GM12892 (cell line): Measurements from ENCODE around the gene ESD.

ENCODE experiments used
- POLR2A ChIP-seq: IDR thresholded peaks from 2 replicates; pipeline ENCODE4 v1.6.1; 2011; ENCODE audit warnings: low read depth, low read length, control low read depth
- POLR2AphosphoS5 ChIP-seq: IDR thresholded peaks from 2 replicates; pipeline ENCODE4 v1.6.1; 2011; ENCODE audit warnings: low read depth, low read length, control low read depth

DNA sequence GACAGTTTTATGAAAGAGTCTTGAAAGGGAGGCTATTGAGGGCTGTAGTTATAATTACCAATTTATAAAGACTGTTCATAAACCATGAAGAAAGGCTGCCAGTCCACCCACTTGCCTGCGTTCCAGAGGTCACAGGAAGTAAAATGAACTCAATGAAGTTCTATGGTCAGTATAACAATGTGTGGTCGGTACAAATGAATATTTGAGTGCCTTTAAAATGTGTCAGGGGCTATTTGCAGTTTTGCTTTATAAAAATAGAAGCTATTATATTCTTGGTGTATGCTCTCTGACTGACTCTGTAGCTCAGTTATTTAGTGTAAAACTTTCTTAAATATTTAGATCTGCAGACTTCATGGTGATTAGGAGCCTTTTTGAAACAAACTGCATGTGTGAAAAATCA lies 47.0 kb downstream of the ESD start:
- TF ChIP-seq POLR2A = no peak
- no peak for TF ChIP-seq POLR2AphosphoS5
